ENCODE measurements around the gene KIFAP3.

DNA sequence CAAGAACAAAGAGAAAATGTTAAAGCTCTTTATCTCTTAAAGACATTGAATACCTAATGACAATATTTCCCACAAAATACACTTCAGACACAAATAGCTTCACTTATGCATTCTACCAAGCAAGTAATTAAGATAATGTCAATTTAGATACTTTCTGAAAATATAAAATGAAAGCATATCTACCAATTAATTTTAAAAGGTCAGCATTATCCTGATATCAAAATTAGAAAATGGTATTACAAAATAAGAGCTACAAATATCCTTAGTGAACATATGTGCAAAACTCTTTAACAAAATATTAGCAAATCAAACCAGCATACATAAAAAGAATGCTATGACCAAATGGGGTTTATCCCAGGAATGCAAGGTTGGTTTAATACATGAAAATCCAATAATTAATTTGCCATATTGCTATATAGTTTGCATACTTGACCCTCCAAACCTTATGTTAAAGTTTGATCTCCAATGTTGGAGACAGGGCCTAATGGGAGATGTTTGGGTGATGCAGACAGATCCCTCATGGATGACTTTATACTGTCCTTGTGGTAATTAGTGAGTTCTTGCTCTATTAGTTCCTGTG, 4.2 kb upstream of the KIFAP3 start:
- TF ChIP-seq, protein P1, sequence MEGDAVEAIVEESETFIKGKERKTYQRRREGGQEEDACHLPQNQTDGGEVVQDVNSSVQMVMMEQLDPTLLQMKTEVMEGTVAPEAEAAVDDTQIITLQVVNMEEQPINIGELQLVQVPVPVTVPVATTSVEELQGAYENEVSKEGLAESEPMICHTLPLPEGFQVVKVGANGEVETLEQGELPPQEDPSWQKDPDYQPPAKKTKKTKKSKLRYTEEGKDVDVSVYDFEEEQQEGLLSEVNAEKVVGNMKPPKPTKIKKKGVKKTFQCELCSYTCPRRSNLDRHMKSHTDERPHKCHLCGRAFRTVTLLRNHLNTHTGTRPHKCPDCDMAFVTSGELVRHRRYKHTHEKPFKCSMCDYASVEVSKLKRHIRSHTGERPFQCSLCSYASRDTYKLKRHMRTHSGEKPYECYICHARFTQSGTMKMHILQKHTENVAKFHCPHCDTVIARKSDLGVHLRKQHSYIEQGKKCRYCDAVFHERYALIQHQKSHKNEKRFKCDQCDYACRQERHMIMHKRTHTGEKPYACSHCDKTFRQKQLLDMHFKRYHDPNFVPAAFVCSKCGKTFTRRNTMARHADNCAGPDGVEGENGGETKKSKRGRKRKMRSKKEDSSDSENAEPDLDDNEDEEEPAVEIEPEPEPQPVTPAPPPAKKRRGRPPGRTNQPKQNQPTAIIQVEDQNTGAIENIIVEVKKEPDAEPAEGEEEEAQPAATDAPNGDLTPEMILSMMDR (IDR thresholded peaks at IDR 0.05), result no peak
- no peak for TF ChIP-seq POLR2A (IDR thresholded peaks at IDR 0.05)

Data from thyroid gland (tissue), 4 donors.